ENCODE results near the gene IRF7.
A peak's percentile ranks its signal among the peaks of the same experiment; 100 is the strongest.

Gene IRF7

DNA sequence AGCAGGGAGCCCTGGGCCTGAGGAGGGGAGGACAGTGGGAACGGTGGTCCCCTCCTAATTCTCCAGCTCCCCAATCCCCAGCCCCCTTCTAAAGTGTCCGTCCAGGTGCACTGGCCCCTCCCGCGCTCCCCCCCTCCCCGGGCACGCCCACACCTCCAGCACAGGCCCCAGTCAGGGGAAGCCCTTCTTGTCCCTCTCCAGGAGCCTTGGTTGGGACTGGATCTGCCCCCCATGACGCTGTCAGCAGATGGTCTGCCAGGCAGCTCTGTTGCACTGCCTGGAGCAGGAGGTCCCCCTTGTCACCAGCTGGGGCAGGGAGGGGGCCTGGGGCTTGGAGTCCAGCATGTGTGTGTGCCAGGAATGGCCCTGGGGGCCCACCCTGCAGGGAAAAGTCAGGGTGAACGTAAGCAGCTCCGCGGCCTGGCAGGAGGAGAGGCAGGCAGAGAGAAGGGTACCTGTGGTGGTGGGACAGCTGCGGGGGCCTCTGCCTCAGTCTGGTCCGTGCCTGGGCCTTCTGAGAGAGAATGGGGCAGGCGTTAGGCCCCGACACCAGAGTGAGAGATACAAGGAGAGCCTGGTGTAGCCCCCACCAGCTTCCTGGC, 1.6 kb downstream of the IRF7 start:
- ATAC-seq (ENCODE audit: insufficient read depth, low read depth) = no peak
- Histone ChIP-seq H3K4me3 (ENCODE audit: low read depth in 1 of 2, low read length in 2 of 2) (no peak overlapping the region), H3K4me1 (ENCODE audit: insufficient read depth, low read length) (peaks cover 35% of the 10 kb centered on the region), H3K27me3 (ENCODE audit: insufficient read depth, low read length, poor library complexity) (no peaks in the 10 kb centered on the region), H3K27ac (ENCODE audit: low read length) (no peak overlapping the region), H4K20me1 (ENCODE audit: insufficient read depth, low read length) (peaks cover 59% of the 10 kb centered on the region), H2AFZ (ENCODE audit: low read depth, low read length) (no peak overlapping the region), H3K9ac (ENCODE audit: low read depth, low read length) (peak overlapping the region; percentile 75; the same call in 1 of the 2 replicates), H3K9me3 (ENCODE audit: insufficient read depth, low read length, severe bottlenecking) (no peaks in the 10 kb centered on the region), H3K36me3 (ENCODE audit: insufficient read depth, low read length) (peaks cover 64% of the 10 kb centered on the region), H3K79me2 (ENCODE audit: insufficient read depth, low read length) (peaks cover 17% of the 10 kb centered on the region), H3K4me2 (ENCODE audit: insufficient read depth, low read length) (peak overlapping the region; percentile 100)
- no peak for DNase-seq
- TF ChIP-seq EZH2 (IDR thresholded peaks at IDR 0.05; ENCODE audit: borderline replicate concordance, low read depth, low read length, severe bottlenecking) = no peak
- TF ChIP-seq, protein P1, sequence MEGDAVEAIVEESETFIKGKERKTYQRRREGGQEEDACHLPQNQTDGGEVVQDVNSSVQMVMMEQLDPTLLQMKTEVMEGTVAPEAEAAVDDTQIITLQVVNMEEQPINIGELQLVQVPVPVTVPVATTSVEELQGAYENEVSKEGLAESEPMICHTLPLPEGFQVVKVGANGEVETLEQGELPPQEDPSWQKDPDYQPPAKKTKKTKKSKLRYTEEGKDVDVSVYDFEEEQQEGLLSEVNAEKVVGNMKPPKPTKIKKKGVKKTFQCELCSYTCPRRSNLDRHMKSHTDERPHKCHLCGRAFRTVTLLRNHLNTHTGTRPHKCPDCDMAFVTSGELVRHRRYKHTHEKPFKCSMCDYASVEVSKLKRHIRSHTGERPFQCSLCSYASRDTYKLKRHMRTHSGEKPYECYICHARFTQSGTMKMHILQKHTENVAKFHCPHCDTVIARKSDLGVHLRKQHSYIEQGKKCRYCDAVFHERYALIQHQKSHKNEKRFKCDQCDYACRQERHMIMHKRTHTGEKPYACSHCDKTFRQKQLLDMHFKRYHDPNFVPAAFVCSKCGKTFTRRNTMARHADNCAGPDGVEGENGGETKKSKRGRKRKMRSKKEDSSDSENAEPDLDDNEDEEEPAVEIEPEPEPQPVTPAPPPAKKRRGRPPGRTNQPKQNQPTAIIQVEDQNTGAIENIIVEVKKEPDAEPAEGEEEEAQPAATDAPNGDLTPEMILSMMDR (IDR thresholded peaks at IDR 0.05; ENCODE audit: borderline replicate concordance, extremely low read depth, low read length, poor library complexity, severe bottlenecking) = no peak

DNA sequence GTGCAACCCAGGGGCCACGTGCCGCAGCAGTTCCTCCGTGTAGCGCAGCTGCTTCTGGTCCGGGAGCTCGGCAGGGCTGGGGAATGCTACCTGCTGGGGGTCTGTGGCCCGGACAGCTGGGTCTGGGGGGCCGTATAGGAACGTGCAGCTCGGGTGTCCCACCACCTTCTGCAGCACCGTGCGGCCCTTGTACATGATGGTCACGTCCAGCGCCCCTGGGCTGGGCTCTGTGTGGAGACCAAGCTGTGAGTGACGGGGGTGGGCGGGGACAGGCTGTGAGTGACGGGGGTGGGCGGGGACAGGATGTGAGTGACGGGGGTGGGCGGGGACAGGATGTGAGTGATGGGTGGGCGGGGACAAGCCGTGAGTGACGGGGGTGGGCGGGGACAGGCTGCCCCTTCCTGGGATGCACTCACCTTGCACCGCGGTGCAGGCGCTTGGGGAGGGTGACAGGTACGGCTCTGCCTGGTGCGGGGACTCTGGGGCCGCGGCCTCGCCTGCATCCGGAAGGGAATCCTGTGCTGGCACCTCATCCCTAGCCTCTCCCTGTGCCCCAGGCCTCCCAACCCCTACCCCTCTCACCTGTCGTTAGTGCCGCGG, 2.3 kb downstream of the IRF7 start:
- 0 out of 3 replicates have a peak, but pooled peaks have one; percentile 3 for ATAC-seq (ENCODE audit: insufficient read depth, low read depth)
- no peak overlapping the region for H3K4me3 ChIP-seq (ENCODE audit: low read depth in 1 of 2, low read length in 2 of 2)
- 0 out of 2 replicates have a peak overlapping the region, but pooled peaks have one; percentile 32 for H3K27ac ChIP-seq (ENCODE audit: low read length)
- H3K4me2 ChIP-seq (ENCODE audit: insufficient read depth, low read length) = no peak overlapping the region; the same call in 1 of the 2 replicates
- DNase-seq = peak; percentile 70
- peaks cover 35% of the 10 kb centered on the region for H3K4me1 ChIP-seq (ENCODE audit: insufficient read depth, low read length)
- TF ChIP-seq, protein P1 (IDR thresholded peaks at IDR 0.05; ENCODE audit: borderline replicate concordance, extremely low read depth, low read length, poor library complexity, severe bottlenecking) = no peak
- TF ChIP-seq EZH2 (IDR thresholded peaks at IDR 0.05; ENCODE audit: borderline replicate concordance, low read depth, low read length, severe bottlenecking) = no peak
- no peak overlapping the region for H3K9ac ChIP-seq (ENCODE audit: low read depth, low read length)
- H4K20me1 ChIP-seq (ENCODE audit: insufficient read depth, low read length) = peaks cover 63% of the 10 kb centered on the region
- H2AFZ ChIP-seq (ENCODE audit: low read depth, low read length) = no peak overlapping the region
- peaks cover 67% of the 10 kb centered on the region for H3K36me3 ChIP-seq (ENCODE audit: insufficient read depth, low read length)
- H3K9me3 ChIP-seq (ENCODE audit: insufficient read depth, low read length, severe bottlenecking) = no peaks in the 10 kb centered on the region
- no peaks in the 10 kb centered on the region for H3K27me3 ChIP-seq (ENCODE audit: insufficient read depth, low read length, poor library complexity)
- peaks cover 17% of the 10 kb centered on the region for H3K79me2 ChIP-seq (ENCODE audit: insufficient read depth, low read length)

DNA sequence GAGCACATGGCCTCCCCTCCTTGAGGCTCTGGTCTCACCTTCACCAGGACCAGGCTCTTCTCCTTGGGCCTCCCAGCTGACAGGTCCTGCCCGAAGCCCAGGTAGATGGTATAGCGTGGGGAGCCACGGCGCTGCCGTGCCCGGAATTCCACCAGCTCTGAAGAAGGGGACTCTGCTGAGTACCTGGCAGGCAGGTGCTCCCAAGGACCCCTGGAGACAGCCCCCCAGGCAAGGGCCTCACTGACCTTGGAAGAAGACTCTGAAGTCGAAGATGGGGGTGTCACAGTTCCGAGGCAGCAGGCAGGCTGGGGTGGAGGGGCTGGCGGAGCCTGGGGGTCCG, 2.8 kb downstream of the IRF7 start:
- H3K27me3 ChIP-seq (ENCODE audit: insufficient read depth, low read length, poor library complexity) = no peaks in the 10 kb centered on the region
- H3K4me1 ChIP-seq (ENCODE audit: insufficient read depth, low read length) = peaks cover 35% of the 10 kb centered on the region
- no peak overlapping the region for H3K4me2 ChIP-seq (ENCODE audit: insufficient read depth, low read length)
- no peak overlapping the region for H3K9ac ChIP-seq (ENCODE audit: low read depth, low read length)
- no peaks in the 10 kb centered on the region for H3K9me3 ChIP-seq (ENCODE audit: insufficient read depth, low read length, severe bottlenecking)
- H4K20me1 ChIP-seq (ENCODE audit: insufficient read depth, low read length) = peaks cover 64% of the 10 kb centered on the region
- no peak for ATAC-seq (ENCODE audit: insufficient read depth, low read depth)
- no peak overlapping the region for H3K27ac ChIP-seq (ENCODE audit: low read length)
- peaks cover 67% of the 10 kb centered on the region for H3K36me3 ChIP-seq (ENCODE audit: insufficient read depth, low read length)
- H3K79me2 ChIP-seq (ENCODE audit: insufficient read depth, low read length) = peaks cover 17% of the 10 kb centered on the region
- no peak for DNase-seq
- H3K4me3 ChIP-seq (ENCODE audit: low read depth in 1 of 2, low read length in 2 of 2) = no peak overlapping the region
- H2AFZ ChIP-seq (ENCODE audit: low read depth, low read length) = no peak overlapping the region
- TF ChIP-seq EZH2 (IDR thresholded peaks at IDR 0.05; ENCODE audit: borderline replicate concordance, low read depth, low read length, severe bottlenecking) = no peak
- TF ChIP-seq, protein P1 (IDR thresholded peaks at IDR 0.05; ENCODE audit: borderline replicate concordance, extremely low read depth, low read length, poor library complexity, severe bottlenecking) = no peak
